SU-DHL-6 (cell line): ENCODE results near the gene NRP1.

ENCODE experiments used
- EZH2phosphoT487 ChIP-seq: fragments of 200-600 bp; sonication (generic), shearing (Covaris generic); conservative IDR thresholded peaks from 2 replicates; pipeline ENCODE4 v1.6.1; 2018; ENCODE audit warnings: mild to moderate bottlenecking, antibody characterized with exemption, low read length, moderate library complexity, mixed read lengths
- TF ChIP-seq, protein P1 (sequence below): fragments of 200-600 bp; sonication (generic); IDR thresholded peaks from one replicate; pipeline ENCODE4 v1.5.1; 2017; ENCODE audit warnings: antibody characterized with exemption, mild to moderate bottlenecking, low read length, moderate library complexity; ENCODE audit not compliant: insufficient read depth, poor library complexity, severe bottlenecking

DNA sequence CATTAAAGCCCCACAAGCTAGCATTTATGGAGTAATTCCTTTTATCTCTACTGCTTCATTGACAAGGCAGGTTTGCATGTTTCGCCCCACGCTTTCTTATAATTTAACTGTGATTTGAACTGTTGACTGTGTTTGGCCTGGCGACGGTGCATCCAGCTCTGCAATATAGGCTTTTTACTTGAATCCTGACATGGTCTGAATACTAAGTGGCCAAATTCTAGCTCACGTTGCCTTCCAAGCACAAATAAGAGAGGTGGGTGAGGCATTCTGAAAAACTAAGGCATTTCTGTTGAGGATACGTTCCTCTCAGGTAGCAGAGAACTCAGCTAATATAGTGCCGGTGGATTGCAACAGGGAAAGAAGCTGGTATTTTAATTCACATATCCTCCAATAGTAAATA is 61.8 kb downstream of the NRP1 start:
- TF ChIP-seq, protein P1, sequence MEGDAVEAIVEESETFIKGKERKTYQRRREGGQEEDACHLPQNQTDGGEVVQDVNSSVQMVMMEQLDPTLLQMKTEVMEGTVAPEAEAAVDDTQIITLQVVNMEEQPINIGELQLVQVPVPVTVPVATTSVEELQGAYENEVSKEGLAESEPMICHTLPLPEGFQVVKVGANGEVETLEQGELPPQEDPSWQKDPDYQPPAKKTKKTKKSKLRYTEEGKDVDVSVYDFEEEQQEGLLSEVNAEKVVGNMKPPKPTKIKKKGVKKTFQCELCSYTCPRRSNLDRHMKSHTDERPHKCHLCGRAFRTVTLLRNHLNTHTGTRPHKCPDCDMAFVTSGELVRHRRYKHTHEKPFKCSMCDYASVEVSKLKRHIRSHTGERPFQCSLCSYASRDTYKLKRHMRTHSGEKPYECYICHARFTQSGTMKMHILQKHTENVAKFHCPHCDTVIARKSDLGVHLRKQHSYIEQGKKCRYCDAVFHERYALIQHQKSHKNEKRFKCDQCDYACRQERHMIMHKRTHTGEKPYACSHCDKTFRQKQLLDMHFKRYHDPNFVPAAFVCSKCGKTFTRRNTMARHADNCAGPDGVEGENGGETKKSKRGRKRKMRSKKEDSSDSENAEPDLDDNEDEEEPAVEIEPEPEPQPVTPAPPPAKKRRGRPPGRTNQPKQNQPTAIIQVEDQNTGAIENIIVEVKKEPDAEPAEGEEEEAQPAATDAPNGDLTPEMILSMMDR, result no peak
- no peak for TF ChIP-seq EZH2phosphoT487
